Measurements from ENCODE around the gene CD40LG. TPM values are rescaled to one million over a fixed set of nuclear protein-coding genes. Genes with fewer than 3 reads are reported as not detected.

Gene CD40LG
- total RNA-seq, 1 experiment from 2014 or later, result not detected

- POLR2A ChIA-PET, result interaction anchor here (0.6 kb wide), 1 partner anchor 31 kb away, joined by 6 read pairs; no protein-coding TSS in a partner anchor
- Mint-ChIP-seq H3K9me3 (ENCODE audit: unreplicated experiment) (peaks cover 10% of the 10 kb centered on the region), H3K4me3 (ENCODE audit: unreplicated experiment) (no peak overlapping the region), H3K27me3 (ENCODE audit: insufficient read depth, unreplicated experiment) (peaks cover 45% of the 10 kb centered on the region), H3K36me3 (ENCODE audit: insufficient read depth, unreplicated experiment) (no peaks in the 10 kb centered on the region), H3K27ac (ENCODE audit: low read depth, unreplicated experiment) (no peak overlapping the region), H3K4me1 (ENCODE audit: insufficient read depth, unreplicated experiment) (no peaks in the 10 kb centered on the region)
- BruUV-seq (replicated peaks), result no TSS peak
- CTCF ChIA-PET, result no interaction called here
- intact Hi-C loops (cut with micrococcal nuclease), result no loop called here
- no peak for DNase-seq (ENCODE audit: unreplicated experiment)
- no peak for TF ChIP-seq CTCF (IDR thresholded peaks at IDR 0.05; ENCODE audit: unreplicated experiment)
Observed at GRCh38 chrX:136646602-136647239, 1.2 kb upstream of the CD40LG start.

DNA sequence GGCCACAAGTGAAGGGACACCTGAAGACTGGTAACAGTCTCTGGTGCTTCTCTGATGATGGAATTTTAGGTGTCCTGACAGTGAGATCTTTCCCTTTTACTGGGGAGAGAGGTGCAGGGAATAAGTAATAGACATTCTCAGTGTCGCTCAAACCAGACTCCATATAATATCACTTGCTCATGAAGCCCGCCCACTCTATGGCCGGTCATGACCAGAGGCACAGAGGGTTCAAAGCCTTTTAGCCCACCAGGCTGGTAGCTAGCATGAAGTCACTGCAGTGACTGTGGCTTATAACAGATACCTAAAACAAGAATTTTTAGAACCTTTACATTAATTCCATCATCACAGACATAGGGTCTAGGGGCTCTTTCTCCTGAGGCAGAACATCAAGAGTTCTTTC is 2.9 kb downstream of the CD40LG start:
- ChIA-PET POLR2A (no interaction called here), CTCF (interaction anchor here (0.6 kb wide), 1 partner anchor 110 kb away, joined by 3 read pairs; no protein-coding TSS in a partner anchor)
- no peak for TF ChIP-seq CTCF (IDR thresholded peaks at IDR 0.05; ENCODE audit: unreplicated experiment)
- BruUV-seq (replicated peaks), result no TSS peak
- peaks cover 36% of the 10 kb centered on the region for H3K27me3 Mint-ChIP-seq (ENCODE audit: insufficient read depth, unreplicated experiment)
- H3K4me3 Mint-ChIP-seq (ENCODE audit: unreplicated experiment), result no peak overlapping the region
- no peak for DNase-seq (ENCODE audit: unreplicated experiment)
- H3K36me3 Mint-ChIP-seq (ENCODE audit: insufficient read depth, unreplicated experiment), result no peaks in the 10 kb centered on the region
- H3K9me3 Mint-ChIP-seq (ENCODE audit: unreplicated experiment), result peaks cover 3% of the 10 kb centered on the region
- no peaks in the 10 kb centered on the region for H3K4me1 Mint-ChIP-seq (ENCODE audit: insufficient read depth, unreplicated experiment)
- intact Hi-C loops (cut with micrococcal nuclease), result no loop called here
- no peak overlapping the region for H3K27ac Mint-ChIP-seq (ENCODE audit: low read depth, unreplicated experiment)

DNA sequence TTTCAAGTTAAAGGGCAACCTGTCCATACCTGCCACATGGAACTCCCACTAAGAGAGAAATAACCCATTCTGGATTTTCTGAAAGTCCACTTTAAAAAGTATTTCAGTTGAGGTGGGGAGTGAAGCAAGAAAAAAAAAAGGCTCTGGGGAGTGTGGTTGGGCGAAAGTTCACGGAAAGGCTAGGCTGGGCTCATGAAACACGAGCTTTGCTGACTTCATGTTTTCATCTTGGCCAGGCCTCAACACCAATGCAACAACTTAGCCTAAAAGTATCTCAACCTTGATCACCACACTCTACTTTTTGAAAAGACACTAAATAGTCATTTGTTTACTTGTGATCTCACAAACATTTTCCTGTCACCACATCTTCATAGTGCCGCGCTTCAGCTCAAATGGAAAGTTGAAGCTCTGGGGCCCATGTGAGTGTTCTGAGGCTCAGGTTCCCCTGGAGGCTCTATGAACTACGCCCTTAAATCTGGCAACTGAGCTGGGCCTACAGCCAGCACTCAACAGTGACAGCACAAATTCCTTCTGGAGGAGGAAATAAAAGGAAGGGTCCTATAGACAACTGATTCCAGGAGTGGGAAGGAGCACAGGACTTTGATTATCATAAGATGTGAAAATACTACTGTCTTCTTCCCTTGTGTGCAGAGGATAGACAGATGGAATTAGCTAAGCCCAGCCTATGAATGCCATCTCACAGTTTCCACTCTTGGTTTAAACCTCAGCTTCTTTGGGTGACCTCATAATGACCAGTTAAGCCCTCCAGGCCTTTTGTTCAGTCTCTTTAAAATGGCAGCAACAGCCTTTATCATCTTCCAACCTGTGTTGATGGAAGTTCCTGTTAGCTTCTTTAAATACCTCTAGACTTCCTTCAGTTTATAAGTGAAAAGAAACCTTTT is 5.1 kb downstream of the CD40LG start:
- no peak for DNase-seq (ENCODE audit: unreplicated experiment)
- H3K36me3 Mint-ChIP-seq (ENCODE audit: insufficient read depth, unreplicated experiment), result no peaks in the 10 kb centered on the region
- ChIA-PET CTCF (interaction anchor here (0.6 to 0.8 kb wide), 2 partner anchors 47 to 51 kb away, joined by 3 to 4 read pairs; no protein-coding TSS in a partner anchor), POLR2A (no interaction called here)
- H3K4me1 Mint-ChIP-seq (ENCODE audit: insufficient read depth, unreplicated experiment), result no peaks in the 10 kb centered on the region
- no peak overlapping the region for H3K4me3 Mint-ChIP-seq (ENCODE audit: unreplicated experiment)
- TF ChIP-seq CTCF (IDR thresholded peaks at IDR 0.05; ENCODE audit: unreplicated experiment), result no peak
- BruUV-seq (replicated peaks), result no TSS peak
- H3K27ac Mint-ChIP-seq (ENCODE audit: low read depth, unreplicated experiment), result no peak overlapping the region
- no peaks in the 10 kb centered on the region for H3K9me3 Mint-ChIP-seq (ENCODE audit: unreplicated experiment)
- intact Hi-C loops (cut with micrococcal nuclease), result no loop called here
- H3K27me3 Mint-ChIP-seq (ENCODE audit: insufficient read depth, unreplicated experiment), result peaks cover 47% of the 10 kb centered on the region

DNA sequence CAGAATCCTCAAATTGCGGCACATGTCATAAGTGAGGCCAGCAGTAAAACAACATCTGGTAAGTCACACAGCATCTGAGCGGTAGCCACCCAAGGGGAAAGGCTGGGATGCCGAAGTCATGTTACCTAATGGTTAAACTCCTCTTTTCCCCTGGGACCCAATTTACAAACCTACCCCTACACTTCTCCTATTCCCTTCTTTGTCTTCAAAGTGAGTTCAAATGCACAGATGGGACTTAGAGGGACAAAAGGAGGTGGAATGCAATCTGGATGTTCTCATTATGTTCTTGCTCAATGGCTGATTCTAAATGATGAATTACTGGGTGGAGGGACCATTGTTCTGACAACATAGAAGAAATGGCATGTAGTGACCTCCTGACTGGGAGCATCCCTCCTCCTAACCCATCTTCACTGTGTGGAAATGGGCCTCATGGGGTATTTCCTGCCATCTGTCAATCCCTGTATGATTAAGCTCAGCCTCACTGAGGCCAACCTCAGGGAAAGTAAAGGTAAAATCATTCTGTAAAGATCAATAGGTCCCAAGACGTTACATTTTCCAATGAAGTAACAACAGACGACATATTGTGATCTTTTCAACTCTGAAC is 8.5 kb downstream of the CD40LG start:
- H3K9me3 Mint-ChIP-seq (ENCODE audit: unreplicated experiment), result no peaks in the 10 kb centered on the region

More for the DNA sequence above, 8.5 kb downstream of the CD40LG start:
- ChIA-PET POLR2A (no interaction called here), CTCF (no interaction called here)
- Mint-ChIP-seq H3K36me3 (ENCODE audit: insufficient read depth, unreplicated experiment) (no peaks in the 10 kb centered on the region), H3K4me1 (ENCODE audit: insufficient read depth, unreplicated experiment) (no peaks in the 10 kb centered on the region), H3K4me3 (ENCODE audit: unreplicated experiment) (no peak overlapping the region), H3K27ac (ENCODE audit: low read depth, unreplicated experiment) (no peak overlapping the region), H3K27me3 (ENCODE audit: insufficient read depth, unreplicated experiment) (peaks cover 73% of the 10 kb centered on the region)
- no peak for DNase-seq (ENCODE audit: unreplicated experiment)
- TF ChIP-seq CTCF (IDR thresholded peaks at IDR 0.05; ENCODE audit: unreplicated experiment), result no peak
- BruUV-seq (replicated peaks), result no TSS peak
- intact Hi-C loops (cut with micrococcal nuclease), result no loop called here

Data from MCF 10A (cell line).